AG08395 (cell line): ENCODE results near the gene SLC25A39.

Source experiments
- DNase-seq: peaks from one replicate; pipeline ENCODE4 v3.0.0; 2012; ENCODE audit warnings: mixed read lengths, low spot score

SLC25A39 gene

GRCh38 chr17:44279346-44279665 is 45.3 kb downstream of the SLC25A39 start:
- no peak for DNase-seq

- DNase-seq = peak; percentile 19
Measured at GRCh38 chr17:44277976-44278375, 46.6 kb downstream of the SLC25A39 start.

- DNase-seq = no peak
Measured at GRCh38 chr17:44273607-44274006, 51.0 kb downstream of the SLC25A39 start.

GRCh38 chr17:44272954-44273353 is 51.7 kb downstream of the SLC25A39 start:
- DNase-seq = no peak

- DNase-seq = no peak
Measured at GRCh38 chr17:44272321-44272951, 52.2 kb downstream of the SLC25A39 start.
